GM21360 (cell line): Measurements from ENCODE around the gene LMO1.

Source experiments
- ATAC-seq: cut with Tn5 transposase; IDR thresholded peaks from one replicate; pipeline ENCODE4 v1.9.1; 2021; ENCODE audit warnings: mild to moderate bottlenecking, moderate library complexity; ENCODE audit not compliant: unreplicated experiment

Gene LMO1

DNA sequence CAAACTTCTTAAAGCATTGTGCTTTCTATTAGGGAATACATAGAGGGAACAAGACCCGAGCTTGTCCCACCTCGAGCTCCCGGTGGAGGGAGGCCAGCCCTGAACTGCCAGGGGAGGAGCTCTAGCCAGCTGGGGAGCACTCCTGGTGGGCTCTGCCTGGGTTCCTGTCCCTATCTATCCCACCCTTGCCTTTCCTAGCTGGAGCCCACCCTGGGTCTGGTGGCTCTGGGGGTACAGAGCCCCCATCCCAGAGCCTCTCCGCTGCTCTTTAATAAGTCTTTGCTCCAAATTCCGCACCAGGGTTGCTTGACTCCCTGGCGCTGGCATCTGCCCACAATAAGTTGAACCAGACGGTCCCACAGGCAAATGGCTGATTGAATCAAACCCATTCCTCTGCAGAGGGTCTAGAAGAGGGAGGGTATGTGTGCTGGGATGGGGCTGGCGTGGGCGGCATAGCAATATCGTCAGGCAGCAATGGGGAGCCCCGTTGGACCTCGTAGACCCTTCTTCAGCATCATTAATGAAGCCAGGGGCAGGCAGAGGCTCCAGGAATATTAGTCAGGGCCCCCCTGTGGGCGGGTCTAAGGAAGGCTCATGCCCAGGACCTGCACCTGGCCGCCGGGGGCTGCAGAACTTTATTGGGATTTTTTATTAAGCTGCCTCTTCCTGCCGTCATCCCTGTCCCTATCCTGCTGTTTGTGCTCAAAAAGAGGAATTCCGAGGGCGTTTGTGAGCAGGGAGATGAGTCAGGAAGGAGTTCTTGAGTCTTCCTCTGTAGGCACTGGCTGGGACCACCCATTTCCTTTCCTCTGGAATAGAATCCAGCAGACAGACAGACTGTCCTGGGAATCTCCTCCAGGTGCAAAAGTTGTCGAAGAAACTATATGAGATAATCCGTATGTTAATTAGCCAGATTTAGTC lies 56.3 kb downstream of the LMO1 start:
- no peak for ATAC-seq

DNA sequence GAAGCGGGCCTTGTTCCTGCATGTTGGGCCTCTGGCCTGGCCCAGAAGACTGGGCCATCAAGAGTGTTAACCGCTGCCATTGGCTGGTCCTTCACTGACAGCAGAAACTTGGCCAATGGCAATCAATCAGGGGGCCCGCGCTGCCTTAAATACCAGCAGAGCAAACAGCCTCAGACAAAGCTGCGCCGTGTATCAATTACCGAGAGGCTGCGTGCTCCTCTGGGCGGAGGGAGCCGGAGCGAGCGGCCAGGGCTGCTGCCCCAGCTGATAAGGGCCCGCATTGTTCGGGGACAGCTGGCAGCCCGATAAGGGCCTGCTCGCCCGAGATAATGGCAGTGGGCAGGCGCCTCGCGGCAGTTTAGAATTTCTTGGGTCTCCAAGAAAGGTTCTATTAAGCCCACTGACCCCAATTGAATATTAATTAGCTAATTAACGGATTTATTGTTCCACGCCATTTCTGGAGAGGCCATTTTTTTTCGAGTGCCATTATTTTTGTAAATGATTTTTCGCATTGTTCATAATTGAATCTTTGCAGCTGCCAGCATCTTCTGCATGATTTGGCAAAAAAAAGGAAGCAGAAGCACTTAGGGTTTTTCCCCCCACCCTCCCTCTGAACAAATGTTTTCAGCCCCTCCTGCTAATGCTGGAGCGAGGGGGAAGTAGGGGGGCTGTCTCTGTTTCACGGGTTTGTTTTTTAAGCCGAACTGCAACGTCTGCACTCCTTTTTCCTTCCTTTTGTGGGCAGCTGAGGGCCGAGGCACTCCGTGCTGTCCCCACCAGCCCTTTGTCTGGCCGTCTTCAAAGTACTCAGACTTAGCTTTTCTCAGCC lies 57.2 kb downstream of the LMO1 start:
- ATAC-seq = no peak

DNA sequence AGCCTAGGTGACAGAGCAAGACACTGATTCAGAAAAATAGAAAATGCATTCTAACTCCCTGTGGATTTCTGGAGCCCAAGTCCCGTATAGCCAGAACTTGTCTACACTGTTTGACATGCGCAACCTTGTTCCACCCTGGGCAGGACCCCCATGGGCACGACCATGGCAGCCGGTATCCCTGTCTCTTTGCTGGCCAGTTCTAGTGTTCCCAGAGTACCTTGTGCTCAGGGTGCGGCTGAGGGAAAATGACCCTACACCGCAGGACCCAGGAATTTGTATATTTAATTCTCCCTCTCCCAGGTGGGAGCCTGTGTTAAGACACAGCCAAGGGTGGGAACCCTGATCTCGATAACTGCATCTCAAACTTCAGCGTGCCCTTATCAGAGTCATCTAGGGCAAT lies 58.1 kb downstream of the LMO1 start:
- ATAC-seq = no peak

DNA sequence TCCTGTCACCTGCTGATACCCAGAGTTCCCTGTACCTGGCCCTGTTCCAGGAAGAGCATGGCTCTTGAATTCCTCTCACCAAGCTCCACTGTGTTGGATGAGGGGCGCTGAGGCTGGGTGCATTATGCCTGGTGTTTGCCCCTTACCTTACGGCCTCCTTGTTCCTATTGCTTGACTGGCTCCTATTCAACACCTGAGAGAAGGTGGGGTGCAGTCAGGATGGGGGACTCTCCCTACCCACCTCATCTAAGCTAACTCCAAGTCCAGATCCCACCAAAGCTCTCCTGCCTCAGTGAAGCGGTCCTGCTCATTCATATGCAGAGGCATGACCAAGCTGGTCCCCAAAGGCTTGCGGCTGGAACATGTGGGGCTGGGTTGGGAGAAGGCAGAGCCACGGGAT lies 59.1 kb downstream of the LMO1 start:
- ATAC-seq = no peak

DNA sequence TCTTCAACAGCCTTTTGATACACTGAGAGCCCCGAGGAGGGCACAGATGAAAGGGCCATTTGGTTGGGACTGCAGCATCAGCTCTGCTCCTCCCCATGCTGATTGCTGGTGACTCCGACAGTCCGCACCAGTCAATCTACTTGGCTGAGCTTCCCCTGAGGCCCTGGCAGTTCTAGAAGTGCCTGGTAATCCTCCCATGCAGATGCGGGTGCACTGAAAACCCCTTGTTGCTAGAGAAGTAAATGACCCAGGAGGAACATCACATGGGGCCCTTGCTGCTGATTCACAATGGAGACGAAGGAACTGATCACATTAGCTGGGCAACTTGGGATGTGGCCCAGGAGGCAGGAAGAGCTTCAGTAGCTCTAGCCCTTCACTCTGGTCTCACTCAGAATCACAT lies 59.7 kb downstream of the LMO1 start:
- ATAC-seq = no peak

DNA sequence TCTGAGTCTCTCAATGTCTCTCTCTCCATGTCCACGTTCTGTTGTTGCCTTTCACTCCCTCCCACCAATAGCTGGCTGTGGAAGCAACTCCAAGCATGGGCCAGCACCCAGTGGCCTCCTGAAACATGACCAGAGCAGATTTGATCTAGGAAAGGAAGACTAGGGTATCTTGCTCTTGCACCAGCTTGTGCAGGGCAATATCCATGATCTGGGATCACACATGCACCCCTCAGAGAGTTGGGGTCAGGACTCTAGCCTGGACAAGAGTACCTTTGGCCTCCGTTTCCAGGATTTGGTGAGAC lies 60.3 kb downstream of the LMO1 start:
- ATAC-seq = no peak

DNA sequence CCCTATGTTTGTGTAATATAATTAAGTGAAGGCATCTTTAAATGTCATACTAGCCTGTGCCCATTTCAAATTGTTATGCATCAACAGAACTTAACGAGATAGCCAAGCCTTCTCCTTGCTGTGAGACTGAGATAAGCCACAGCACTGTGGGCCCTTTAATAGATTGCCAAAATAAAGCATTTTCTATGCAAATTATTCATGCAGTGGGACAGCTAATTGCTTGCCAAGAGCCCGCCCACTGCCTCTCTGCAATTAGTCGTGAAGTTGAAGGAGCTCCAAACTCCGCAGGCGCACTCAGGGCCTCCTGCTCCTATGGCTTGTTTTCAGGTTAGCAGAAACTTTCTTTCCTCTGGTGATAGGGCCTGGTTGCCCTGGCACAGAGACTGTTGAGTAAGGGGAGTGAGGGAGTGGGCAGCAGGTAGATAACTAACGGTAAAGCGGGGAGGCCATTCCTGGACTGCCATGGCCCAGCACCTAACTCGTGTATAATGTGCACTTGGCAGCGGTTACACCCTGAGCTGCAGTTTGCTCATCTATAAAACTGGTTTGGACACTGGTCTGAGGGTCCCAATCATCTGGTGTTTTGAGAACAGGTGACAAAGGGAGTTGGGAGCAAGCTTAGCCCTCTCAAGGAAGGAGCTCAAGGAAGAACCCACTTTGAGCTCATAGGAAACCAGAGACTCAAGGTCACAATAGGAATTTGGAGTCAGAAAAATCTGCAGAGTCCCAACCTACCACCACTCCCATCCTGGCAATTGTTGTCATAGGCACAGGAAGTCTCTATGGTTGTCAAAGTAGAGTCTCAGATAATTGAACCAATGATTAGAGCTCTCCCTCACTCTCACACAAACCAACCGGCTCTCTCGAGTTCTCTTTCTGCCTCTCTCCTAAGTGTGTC lies 60.9 kb downstream of the LMO1 start:
- no peak for ATAC-seq

DNA sequence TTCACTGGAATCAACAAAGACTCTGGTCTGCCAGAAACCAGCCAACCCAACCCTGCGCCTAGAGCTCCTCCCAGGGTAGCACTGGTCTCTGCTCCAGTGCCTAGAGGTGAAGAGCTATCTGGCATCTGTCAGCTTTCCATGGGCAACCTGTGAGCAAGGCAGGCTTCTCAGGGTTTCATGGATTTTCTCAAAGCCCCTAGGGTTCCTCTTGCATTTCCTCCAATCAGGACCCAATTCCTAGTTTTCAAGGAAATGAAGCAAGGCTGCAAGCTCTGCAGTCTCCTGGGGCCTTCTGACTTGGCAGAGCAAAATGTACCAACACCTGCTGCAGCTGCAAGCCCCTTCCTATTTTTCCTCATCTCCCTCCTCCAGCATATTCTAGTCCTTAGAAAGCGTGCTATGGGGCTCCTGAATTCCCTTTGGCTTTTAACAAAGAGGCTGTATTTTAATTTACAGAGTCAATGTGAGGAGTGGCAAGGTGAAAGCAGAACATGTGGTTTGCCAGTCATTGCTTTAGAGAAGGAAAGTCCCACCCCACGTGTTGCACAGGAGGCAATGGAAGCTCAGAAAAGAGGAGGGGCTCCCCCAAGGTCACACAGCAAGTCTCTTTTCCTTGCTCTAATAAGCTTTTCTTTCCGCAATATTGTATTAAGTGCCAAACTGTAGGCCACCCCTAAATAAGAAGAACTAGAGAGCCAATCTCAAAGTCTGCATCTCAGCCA lies 61.9 kb downstream of the LMO1 start:
- ATAC-seq = peak; percentile 53

DNA sequence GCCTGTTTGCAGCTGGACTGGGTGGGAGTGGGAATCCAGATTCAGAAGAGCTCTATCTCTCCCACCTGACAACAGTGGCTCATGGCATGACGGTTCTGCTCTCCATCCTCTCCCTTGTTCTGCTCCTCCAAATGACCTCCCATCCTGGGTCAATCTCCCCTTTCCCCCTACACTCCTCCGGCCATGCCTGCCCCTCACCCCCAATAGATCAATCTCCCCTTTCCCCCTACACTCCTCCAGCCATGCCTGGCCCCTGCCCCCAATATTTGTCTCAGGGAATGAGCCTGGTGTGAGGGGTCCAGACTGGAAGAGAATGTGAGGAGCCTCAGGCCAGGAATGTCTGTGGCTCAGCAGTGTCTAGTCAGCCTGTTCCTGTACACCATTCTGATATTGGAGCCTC lies 64.0 kb downstream of the LMO1 start:
- ATAC-seq = no peak

DNA sequence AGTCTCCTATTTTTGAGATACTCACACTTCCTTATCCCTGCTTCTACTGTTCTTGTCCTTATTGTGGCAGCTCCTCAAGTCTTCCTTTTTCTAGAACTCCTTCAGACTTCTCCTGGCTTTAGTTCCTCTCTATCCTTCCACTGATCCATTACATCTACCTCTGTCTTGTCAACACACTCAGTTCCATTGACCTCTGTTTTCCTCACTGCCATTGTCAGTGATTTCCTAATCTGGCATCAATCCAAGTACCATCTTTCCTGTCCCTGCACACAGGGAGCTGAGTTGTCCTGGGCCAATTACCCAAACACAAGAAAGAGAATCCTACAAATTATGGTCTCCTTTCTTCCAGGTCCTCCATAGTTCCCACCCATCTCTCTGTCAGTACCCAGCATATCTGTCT lies 66.9 kb downstream of the LMO1 start:
- no peak for ATAC-seq

DNA sequence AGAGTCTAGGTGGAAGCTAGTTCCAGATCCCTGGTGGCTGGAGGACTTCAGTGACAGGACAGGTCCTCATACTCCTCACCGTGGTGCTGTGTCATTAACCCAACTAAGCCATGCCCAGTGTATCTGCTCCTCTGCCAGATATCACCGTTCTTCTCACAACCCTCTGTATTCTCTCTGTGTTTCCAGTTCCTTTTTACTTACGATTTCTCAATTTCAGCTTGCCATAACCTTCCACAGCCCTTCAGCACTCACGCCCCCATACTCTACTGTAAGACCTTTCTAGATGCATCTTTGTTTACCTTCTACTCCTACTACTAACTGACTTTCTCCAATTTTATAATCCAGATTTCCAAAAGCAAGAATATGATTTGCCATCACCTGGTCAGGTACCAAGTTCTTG lies 68.7 kb downstream of the LMO1 start:
- ATAC-seq = no peak

DNA sequence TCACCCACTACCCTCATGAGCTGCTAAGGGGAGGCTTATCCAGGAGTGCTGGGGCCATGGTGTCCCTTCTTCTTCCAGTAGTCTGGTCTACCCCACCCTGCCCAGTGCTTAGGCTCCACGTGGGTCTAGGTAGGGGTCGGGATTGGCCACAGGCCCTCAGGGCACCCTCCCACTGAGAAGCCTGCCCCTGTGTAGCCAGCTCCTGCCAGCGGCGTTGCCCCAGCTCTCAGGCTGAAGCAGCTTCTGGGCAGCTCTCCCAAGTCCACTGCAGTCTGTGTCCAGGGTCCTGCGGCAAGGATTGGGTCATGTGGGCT lies 70.8 kb downstream of the LMO1 start:
- ATAC-seq = no peak

DNA sequence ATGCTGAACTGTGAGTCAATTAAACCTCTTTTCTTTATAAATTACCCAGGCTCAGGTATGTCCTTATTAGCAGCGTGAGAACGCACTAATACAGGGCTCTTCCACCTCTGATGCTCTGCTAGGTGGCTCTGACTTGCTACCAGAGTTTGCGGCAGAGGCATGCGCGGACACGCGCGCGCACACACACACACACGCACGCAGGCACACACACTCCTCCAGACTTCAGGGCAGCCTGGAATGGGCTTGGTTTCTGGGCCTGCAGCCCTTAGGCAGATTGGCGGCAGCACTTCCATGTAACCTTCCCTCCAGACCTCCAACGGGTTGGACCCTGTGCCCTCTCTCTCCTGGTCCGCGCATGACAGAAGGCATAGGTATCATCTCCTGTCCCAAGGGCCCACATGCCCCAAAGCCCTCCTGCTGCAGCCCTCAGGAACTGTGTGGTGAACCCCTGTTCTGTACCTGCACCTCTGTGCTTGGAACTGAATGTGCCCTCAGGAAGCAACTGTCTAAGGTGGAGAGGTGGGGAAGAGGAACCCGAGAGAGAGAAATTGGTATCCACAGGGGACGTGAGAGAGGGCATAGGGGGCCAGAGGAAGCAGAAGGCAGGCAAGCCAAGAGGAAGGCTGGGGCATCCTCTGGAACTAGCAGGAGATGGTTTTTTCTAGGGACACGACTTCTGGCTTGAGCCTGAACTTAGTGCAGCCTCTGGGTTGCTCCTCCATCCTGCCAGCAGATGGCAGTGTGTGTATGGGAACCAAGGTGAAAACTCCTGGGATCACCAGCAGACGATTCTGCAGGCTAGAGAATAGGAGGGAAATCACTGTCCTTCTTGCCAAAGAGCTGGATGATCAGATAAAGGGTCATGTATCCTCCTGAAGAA lies 71.4 kb downstream of the LMO1 start:
- no peak for ATAC-seq

DNA sequence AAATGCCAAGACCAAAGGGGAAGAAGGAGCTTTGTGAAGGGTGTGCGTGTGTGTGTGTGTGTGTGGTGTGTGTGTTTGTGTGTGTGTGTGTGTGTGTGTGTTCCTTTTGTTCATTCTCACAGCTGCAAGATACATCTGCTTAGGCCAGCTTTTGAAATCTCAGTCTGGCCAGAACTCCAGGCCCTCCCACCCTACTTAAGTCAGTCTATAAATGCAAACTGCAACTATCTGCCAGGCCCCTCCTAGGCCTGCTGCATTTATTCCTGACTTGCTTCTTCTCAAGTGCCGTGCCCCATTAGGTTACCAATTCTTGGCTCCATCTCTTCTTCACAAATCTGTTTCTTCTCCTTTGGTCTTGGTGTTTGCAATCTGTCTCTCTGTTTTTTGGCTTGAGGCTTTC lies 73.2 kb downstream of the LMO1 start:
- no peak for ATAC-seq

DNA sequence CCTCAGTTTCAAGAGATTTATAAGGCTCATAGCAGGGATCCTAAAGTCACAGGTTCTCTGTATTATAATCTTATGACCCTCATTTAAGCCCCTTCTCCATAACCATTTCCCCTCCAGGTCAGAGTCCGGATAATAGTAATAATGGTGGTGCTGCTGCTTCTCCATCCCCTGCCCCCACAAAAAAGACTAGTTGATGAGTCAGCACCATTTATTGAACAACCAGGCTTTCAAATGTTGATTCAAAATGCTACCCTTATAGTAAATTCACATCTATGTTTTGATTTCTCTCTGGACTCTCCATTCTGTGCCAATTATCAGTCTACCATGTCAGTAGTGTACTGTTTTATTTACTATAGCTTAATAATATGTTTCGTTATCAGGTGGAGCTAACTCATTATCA lies 77.2 kb downstream of the LMO1 start:
- no peak for ATAC-seq

DNA sequence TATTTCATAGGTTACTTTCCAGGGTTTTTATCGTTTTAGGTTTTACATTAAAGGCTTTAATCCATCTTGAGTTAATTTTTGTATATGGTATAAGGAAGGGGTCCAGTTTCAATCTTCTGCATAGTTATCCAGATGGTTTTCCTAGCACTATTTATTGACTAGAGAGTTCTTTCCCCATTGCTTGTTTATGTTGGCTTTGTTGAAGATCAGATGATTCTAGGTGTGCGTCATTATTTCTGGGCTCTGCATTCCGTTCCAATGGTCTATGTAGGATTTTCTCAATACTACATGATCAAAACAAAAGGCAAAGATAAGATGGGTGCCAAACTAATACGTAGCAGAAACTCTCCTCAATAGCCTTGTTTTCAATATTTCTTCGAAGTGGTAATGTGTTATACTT lies 80.6 kb downstream of the LMO1 start:
- no peak for ATAC-seq

DNA sequence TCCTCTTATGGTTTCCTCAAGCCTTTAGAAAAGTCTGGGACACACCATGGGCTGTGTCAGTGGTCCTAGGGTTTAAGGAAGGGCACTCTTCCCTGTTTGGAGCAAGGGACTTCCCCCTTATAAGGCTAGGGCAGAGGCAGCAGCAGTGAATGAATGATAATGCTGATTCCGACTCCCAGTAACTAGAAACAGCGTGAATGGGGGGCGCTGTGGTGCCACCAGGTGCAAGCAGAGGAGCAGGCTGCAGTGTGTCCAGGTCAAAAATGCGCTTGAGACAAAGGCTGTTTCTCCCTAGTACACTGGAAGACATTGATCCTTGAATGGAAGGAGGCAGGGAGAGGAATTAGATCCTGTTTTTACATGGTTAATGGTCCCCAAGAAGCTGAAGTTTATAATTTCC lies 83.2 kb downstream of the LMO1 start:
- ATAC-seq = no peak

DNA sequence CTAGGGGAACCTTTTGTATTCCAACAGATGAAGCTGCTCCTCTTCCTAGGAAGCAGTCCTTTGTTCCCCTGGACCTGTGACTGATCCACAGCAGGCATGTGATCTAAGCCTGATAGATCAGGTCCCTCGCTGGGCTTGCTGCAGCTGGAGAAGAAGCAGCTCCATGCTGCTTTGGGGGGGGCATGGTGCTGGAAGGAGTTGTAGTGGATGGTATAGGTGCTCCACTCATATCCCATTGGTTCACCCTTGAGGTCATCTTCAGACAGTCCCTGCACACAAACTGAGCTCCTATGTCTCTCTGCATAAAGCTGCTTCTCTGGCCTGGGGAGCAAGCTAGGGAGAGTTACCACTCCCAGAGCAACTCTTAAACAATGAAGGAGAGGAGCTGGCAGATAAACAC lies 85.4 kb downstream of the LMO1 start:
- ATAC-seq = no peak

DNA sequence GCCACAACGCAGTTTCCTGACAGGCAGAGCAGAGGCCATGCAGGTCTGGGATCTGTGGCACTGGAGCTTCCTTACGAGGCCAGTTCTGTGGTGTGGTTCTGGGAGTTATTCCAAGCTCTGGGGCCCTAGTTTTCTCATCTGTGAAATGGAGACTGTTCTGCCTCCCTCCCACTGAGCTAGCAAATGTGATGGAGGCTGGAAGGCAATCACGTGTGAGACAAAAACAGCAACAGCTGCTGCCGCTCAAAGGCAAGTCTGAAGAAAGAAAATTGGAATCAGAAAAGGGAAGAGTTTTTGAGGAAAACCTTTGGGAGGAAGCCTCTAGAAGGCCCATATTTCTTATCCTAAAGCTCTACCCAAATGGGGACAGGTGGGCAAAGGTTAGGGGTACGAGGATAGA lies 86.5 kb downstream of the LMO1 start:
- no peak for ATAC-seq
